Measurements from ENCODE around the gene SLC13A3. TPM values are rescaled to one million over a fixed set of nuclear protein-coding genes. Genes with fewer than 3 reads are reported as not detected.
A peak's percentile ranks its signal among the peaks of the same experiment; 100 is the strongest.

The SLC13A3 gene
- total RNA-seq, 3 donors from 2014 or later (not counting 1 experiment from before 2014, with no cell fraction given): 0.63 TPM; not detected in 1

DNA sequence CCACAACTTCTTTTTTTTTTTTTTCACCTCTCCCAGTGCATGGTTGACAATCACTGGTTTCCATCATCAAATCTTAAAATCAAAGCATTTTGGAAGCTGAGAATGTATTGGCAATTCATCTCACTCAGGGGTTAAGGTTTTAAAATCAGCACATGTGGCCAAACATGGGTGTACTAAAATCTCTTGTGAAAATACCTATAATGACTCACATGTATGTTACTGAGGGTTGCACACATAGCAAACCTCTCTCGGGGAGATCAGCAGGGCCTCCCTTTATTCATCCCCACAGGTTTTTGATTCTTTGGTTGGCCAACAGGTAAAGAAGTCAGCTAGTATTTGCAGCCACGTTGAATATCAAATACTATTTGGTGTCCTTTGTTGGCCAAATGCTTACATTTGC is 56.5 kb downstream of the SLC13A3 start:
- Mint-ChIP-seq H3K4me3 (no peak overlapping the region), H3K36me3 (no peaks in the 10 kb centered on the region), H3K27ac (no peak overlapping the region), H3K9me3 (no peaks in the 10 kb centered on the region), H3K27me3 (ENCODE audit: low read depth in 2 of 2) (peaks cover 5 to 16% of the 10 kb centered on the region in 2 donors), H3K4me1 (no peaks in the 10 kb centered on the region)
- 57% methylated on average over 2 of the region's 2 CpGs for WGBS (ENCODE audit: insufficient coverage)
- ATAC-seq: no peak
- no peak for DNase-seq
- Histone ChIP-seq H3K27ac (ENCODE audit: low read length) (no peak overlapping the region), H3K9me3 (ENCODE audit: control insufficient read depth, insufficient read depth, low read length) (no peaks in the 10 kb centered on the region), H3K36me3 (ENCODE audit: control insufficient read depth, insufficient read depth, low read length) (no peaks in the 10 kb centered on the region), H3K27me3 (ENCODE audit: control insufficient read depth, insufficient read depth, low read length) (no peaks in the 10 kb centered on the region), H3K4me3 (ENCODE audit: low read length) (no peak overlapping the region), H3K4me1 (ENCODE audit: control insufficient read depth, insufficient read depth, low read length) (no peaks in the 10 kb centered on the region)
- intact Hi-C loops (cut with micrococcal nuclease): no loop called here
- TF ChIP-seq, protein P1, sequence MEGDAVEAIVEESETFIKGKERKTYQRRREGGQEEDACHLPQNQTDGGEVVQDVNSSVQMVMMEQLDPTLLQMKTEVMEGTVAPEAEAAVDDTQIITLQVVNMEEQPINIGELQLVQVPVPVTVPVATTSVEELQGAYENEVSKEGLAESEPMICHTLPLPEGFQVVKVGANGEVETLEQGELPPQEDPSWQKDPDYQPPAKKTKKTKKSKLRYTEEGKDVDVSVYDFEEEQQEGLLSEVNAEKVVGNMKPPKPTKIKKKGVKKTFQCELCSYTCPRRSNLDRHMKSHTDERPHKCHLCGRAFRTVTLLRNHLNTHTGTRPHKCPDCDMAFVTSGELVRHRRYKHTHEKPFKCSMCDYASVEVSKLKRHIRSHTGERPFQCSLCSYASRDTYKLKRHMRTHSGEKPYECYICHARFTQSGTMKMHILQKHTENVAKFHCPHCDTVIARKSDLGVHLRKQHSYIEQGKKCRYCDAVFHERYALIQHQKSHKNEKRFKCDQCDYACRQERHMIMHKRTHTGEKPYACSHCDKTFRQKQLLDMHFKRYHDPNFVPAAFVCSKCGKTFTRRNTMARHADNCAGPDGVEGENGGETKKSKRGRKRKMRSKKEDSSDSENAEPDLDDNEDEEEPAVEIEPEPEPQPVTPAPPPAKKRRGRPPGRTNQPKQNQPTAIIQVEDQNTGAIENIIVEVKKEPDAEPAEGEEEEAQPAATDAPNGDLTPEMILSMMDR (IDR thresholded peaks at IDR 0.05): no peak

DNA sequence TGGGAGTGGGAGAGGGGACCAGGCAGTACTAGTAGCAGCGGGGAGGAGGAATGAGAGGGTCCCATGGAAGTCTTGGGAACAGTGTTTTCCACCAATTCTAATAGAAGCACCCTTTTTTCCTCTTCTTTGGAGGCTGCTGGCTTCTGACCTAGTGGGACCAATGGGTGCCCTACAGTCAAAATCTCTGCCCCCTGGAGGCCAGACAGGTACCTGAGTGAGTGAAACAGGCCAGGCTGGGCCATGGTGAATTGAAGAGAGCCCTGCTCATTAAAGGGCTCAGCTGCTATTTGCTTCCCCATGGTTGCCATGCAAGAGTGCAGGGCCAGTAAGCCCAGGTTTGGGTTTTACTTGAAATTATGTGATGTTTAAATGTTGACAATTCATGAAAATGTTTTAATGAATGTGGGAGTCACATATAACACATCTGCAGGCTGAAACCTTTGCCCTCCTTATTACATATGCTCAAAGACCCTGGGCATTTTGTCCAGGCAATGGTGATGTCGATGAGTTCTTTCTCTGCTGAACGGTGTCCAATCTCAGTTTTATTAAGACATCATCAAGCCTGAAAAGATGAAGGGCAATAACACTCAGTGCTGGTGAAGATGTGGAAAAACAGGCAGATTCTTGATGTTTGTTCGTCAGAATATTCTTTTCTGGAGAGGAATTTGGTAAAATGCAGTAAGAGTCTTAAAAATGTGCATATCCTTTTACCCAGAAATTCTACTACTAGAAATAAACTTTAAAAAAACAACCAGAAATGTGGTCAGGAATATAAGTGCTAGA is 58.5 kb downstream of the SLC13A3 start:
- 96% methylated on average over 4 of the region's 4 CpGs for WGBS (ENCODE audit: insufficient coverage)
- intact Hi-C loops (cut with micrococcal nuclease): no loop called here
- H3K9me3 ChIP-seq (ENCODE audit: control insufficient read depth, insufficient read depth, low read length): no peaks in the 10 kb centered on the region

DNA sequence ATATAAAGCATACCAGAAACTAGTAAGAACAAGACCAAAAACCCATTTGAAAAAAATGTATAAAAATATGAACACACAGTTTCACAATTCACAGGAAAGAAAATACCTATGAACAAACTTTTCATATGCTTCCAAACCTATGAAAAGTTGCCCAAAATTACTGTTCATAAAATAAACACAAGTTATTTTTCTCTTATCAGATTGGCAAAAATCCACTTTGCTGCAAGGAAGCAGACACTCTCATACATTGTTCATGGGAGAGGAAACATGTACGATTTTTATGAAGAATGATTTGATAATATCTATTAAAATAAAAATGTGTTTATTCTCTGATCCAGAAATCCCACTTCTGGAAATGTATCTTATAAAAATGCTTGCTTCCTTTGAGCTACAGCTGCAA is 60.8 kb downstream of the SLC13A3 start:
- no peak for ATAC-seq
- H3K27me3 Mint-ChIP-seq (ENCODE audit: low read depth in 2 of 2): peaks cover under 1 to 2% of the 10 kb centered on the region in 2 donors
- intact Hi-C loops (cut with micrococcal nuclease): no loop called here

More for the DNA sequence above, 58.5 kb downstream of the SLC13A3 start:
- DNase-seq (peak in 1 of 2 donors; percentile 15), ATAC-seq (no peak)
- Mint-ChIP-seq H3K27ac (no peak overlapping the region), H3K4me1 (peaks cover 8% of the 10 kb centered on the region in 2 donors), H3K4me3 (no peak overlapping the region), H3K9me3 (no peaks in the 10 kb centered on the region), H3K27me3 (ENCODE audit: low read depth in 2 of 2) (peaks cover 5 to 9% of the 10 kb centered on the region in 2 donors), H3K36me3 (no peaks in the 10 kb centered on the region)
- Histone ChIP-seq H3K36me3 (ENCODE audit: control insufficient read depth, insufficient read depth, low read length) (no peaks in the 10 kb centered on the region), H3K27me3 (ENCODE audit: control insufficient read depth, insufficient read depth, low read length) (no peaks in the 10 kb centered on the region), H3K4me3 (ENCODE audit: low read length) (no peak overlapping the region), H3K4me1 (ENCODE audit: control insufficient read depth, insufficient read depth, low read length) (peaks cover 15% of the 10 kb centered on the region), H3K27ac (ENCODE audit: low read length) (no peak overlapping the region)
- TF ChIP-seq, protein P1 (IDR thresholded peaks at IDR 0.05): no peak

More for the DNA sequence above, 60.8 kb downstream of the SLC13A3 start:
- WGBS (ENCODE audit: insufficient coverage): no CpG with 5 or more reads among the region's 1 CpG
- Mint-ChIP-seq H3K27ac (no peak overlapping the region), H3K36me3 (no peaks in the 10 kb centered on the region), H3K9me3 (no peaks in the 10 kb centered on the region), H3K4me3 (no peak overlapping the region), H3K4me1 (peaks cover 8% of the 10 kb centered on the region in 2 donors)
- Histone ChIP-seq H3K4me3 (ENCODE audit: low read length) (no peak overlapping the region), H3K4me1 (ENCODE audit: control insufficient read depth, insufficient read depth, low read length) (peaks cover 16% of the 10 kb centered on the region), H3K27ac (ENCODE audit: low read length) (no peak overlapping the region), H3K9me3 (ENCODE audit: control insufficient read depth, insufficient read depth, low read length) (no peaks in the 10 kb centered on the region), H3K27me3 (ENCODE audit: control insufficient read depth, insufficient read depth, low read length) (no peaks in the 10 kb centered on the region), H3K36me3 (ENCODE audit: control insufficient read depth, insufficient read depth, low read length) (no peaks in the 10 kb centered on the region)
- DNase-seq: no peak
- TF ChIP-seq, protein P1 (IDR thresholded peaks at IDR 0.05): no peak

Data from natural killer cell (primary cell).